GM23338 (cell line): Measurements from ENCODE around the gene ATP8A2.

Experiments
- CTCF ChIP-seq, 2 experiments: fragments of 200-600 bp in 1 of 2; sonication (generic) in 1 of 2; conservative IDR thresholded peaks; 2 replicates each; pipeline versions ENCODE4 v1.5.1 to v1.6.1; 2016 to 2017; ENCODE audit warnings: antibody characterized with exemption in 2 of 2, low read depth in 2 of 2, mild to moderate bottlenecking in 2 of 2, moderate library complexity in 1 of 2
- EZH2 ChIP-seq: fragments of 200-600 bp; sonication (generic); IDR thresholded peaks from one replicate; pipeline ENCODE4 v1.8.0; 2017; ENCODE audit warnings: antibody characterized with exemption, mild to moderate bottlenecking, low read depth; ENCODE audit not compliant: unreplicated experiment
- EZH2phosphoT487 ChIP-seq: fragments of 200-600 bp; sonication (generic); IDR thresholded peaks from one replicate; pipeline ENCODE4 v1.8.1; 2018; ENCODE audit warnings: antibody characterized with exemption; ENCODE audit not compliant: unreplicated experiment
- JUNB ChIP-seq: IDR thresholded peaks from one replicate; pipeline ENCODE4 v1.6.1; 2016; ENCODE audit warnings: antibody characterized with exemption; ENCODE audit not compliant: unreplicated experiment
- NANOG ChIP-seq: IDR thresholded peaks from 2 replicates; pipeline ENCODE4 v1.6.1; 2016; ENCODE audit warnings: antibody characterized with exemption, borderline replicate concordance
- POLR2AphosphoS5 ChIP-seq: IDR thresholded peaks from 2 replicates; pipeline ENCODE4 v1.6.1; 2016; ENCODE audit warnings: antibody characterized with exemption, low read depth
- REST ChIP-seq: IDR thresholded peaks from one replicate; pipeline ENCODE4 v1.6.1; 2018; ENCODE audit warnings: antibody characterized with exemption; ENCODE audit not compliant: unreplicated experiment
- STAT1 ChIP-seq: IDR thresholded peaks from one replicate; pipeline ENCODE4 v1.6.1; 2016; ENCODE audit warnings: antibody characterized with exemption; ENCODE audit not compliant: unreplicated experiment
- ZNF114 ChIP-seq: fragments of 250-450 bp; sonication (Bioruptor Pico); IDR thresholded peaks from 2 replicates; pipeline ENCODE4 v1.5.0; 2020; ENCODE audit warnings: mild to moderate bottlenecking, moderate library complexity
- ZNF462 ChIP-seq: fragments of 250-450 bp; sonication (Bioruptor Pico); IDR thresholded peaks from 2 replicates; pipeline ENCODE4 v1.5.0; 2020; ENCODE audit warnings: mild to moderate bottlenecking, moderate library complexity

GRCh38 chr13:25833761-25834160, 462.0 kb downstream of the ATP8A2 start:
- TF ChIP-seq CTCF (conservative IDR thresholded peaks at IDR 0.05; ENCODE audit: low read depth in 2 of 2) = no peak
- TF ChIP-seq JUNB = no peak
- no peak for TF ChIP-seq POLR2AphosphoS5
- TF ChIP-seq EZH2phosphoT487 = no peak
- no peak for TF ChIP-seq EZH2
- TF ChIP-seq NANOG = no peak
- no peak for TF ChIP-seq REST
- TF ChIP-seq ZNF114 (CRISPR knock-in tag) = no peak
- no peak for TF ChIP-seq ZNF462 (CRISPR knock-in tag)
- no peak for TF ChIP-seq STAT1
